Measurements from ENCODE around the gene PLEKHA1.

DNA sequence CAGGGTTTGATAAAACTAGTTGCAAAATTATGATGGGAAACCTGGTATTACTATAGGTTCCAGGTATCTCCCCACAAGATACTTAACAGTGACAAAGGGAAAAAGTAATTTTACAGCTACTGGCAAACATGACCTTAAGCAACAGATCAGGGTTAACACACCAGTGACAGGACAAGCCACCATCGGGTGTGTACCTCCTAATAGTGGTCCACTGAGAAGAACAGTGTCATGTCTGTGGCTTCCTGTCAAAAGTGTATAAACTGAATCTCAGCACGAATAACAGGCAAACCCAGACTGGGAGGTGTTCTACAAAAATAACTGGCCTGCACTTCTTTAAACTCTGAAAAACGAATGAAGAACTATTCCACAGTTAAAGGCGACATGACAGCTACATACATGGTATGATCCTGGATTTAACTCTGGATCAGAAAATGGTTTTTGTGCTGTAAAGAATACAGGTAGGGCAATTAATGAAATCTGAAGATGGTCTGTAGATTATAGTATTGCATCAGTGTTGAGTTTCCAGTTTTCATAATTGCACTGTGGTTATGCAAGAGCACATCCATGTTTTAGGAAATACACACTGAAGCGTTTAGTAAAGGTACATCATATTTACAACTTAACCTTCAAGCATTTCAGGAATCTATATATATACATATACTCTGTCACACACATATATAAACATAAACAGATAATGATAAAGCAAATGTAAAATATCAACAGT is 47.9 kb downstream of the PLEKHA1 start:
- no peak for TF ChIP-seq POLR2A (IDR thresholded peaks at IDR 0.05; ENCODE audit: low read length)
- no peak for TF ChIP-seq GATA1 (IDR thresholded peaks at IDR 0.05; ENCODE audit: low read depth, low read length)

Data from erythroblast (primary cell).